Keratinocyte (primary cell): ENCODE data around the gene TAF4B. TPM values are rescaled to one million over a fixed set of nuclear protein-coding genes. Genes with fewer than 3 reads are reported as not detected.
"Not testable (repeated sequence)": the region's sequence is repeated elsewhere in the genome, so short reads cannot be mapped to it uniquely, and the experiment has no call there.

ENCODE experiments used
- DNase-seq: peaks from one replicate; pipeline ENCODE4 v3.0.0-alpha.2; 2011; ENCODE audit warnings: low read depth, missing footprints, low spot score
- FAIRE-seq: peaks from 2 replicates; lab custom pipeline; 2011; peaks lifted over from hg19 to GRCh38; lab: Jason Lieb, UNC
- H2AFZ ChIP-seq: 2 replicates; pipeline ENCODE4 v1.6.0; 2012; ENCODE audit warnings: low read length, control low read depth, inconsistent platforms; ENCODE audit not compliant: control insufficient read depth
- H3K27ac ChIP-seq: 2 replicates; pipeline ENCODE4 v1.5.1; 2011; ENCODE audit warnings: low read length; ENCODE audit not compliant: control insufficient read depth, insufficient read depth
- H3K27me3 ChIP-seq: 3 replicates; pipeline ENCODE4 v1.6.0; 2011; ENCODE audit warnings: low read length; ENCODE audit not compliant: control insufficient read depth, insufficient read depth; ENCODE audit errors: extremely low read depth
- H3K36me3 ChIP-seq, 2 experiments: 2 replicates in 1 of 2; 3 replicates in 1 of 2; pipeline ENCODE4 v1.5.1; 2011; ENCODE audit warnings: low read length in 2 of 2, mild to moderate bottlenecking in 1 of 2; ENCODE audit not compliant: control insufficient read depth in 2 of 2, insufficient read depth in 2 of 2; ENCODE audit errors: extremely low read depth in 1 of 2
- H3K4me1 ChIP-seq: 3 replicates; pipeline ENCODE4 v1.5.1; 2011; ENCODE audit warnings: low read length; ENCODE audit not compliant: control insufficient read depth, insufficient read depth; ENCODE audit errors: extremely low read depth
- H3K4me2 ChIP-seq: 3 replicates; pipeline ENCODE4 v1.6.0; 2011; ENCODE audit warnings: low read depth, low read length; ENCODE audit not compliant: control insufficient read depth, insufficient read depth; ENCODE audit errors: extremely low read depth
- H3K4me3 ChIP-seq, 3 experiments: fragments of 200-600 bp in 1 of 3; sonication (generic) in 1 of 3; 2 replicates in 2 of 3; 3 replicates in 1 of 3; pipeline ENCODE4 v1.5.1; 2011 to 2016; ENCODE audit warnings: low read length in 3 of 3, mild to moderate bottlenecking in 3 of 3, control low read depth in 2 of 3, inconsistent platforms in 1 of 3, low read depth in 1 of 3, mixed read lengths in 1 of 3, mixed run types in 1 of 3, moderate library complexity in 1 of 3; ENCODE audit not compliant: control insufficient read depth in 2 of 3, insufficient read depth in 2 of 3; ENCODE audit errors: extremely low read depth in 1 of 3
- H3K79me2 ChIP-seq: 2 replicates; pipeline ENCODE4 v1.6.0; 2012; ENCODE audit warnings: low read length; ENCODE audit not compliant: control insufficient read depth, insufficient read depth
- H3K9ac ChIP-seq: 3 replicates; pipeline ENCODE4 v1.6.0; 2011; ENCODE audit warnings: low read length; ENCODE audit not compliant: control insufficient read depth, insufficient read depth; ENCODE audit errors: extremely low read depth
- H3K9me1 ChIP-seq: 3 replicates; pipeline ENCODE4 v1.6.0; 2011; ENCODE audit warnings: low read length; ENCODE audit not compliant: control insufficient read depth, insufficient read depth; ENCODE audit errors: extremely low read depth
- H3K9me3 ChIP-seq: 2 replicates; pipeline ENCODE4 v1.5.1; 2012; ENCODE audit warnings: low read depth, low read length; ENCODE audit not compliant: control insufficient read depth
- H4K20me1 ChIP-seq: 3 replicates; pipeline ENCODE4 v1.6.0; 2011; ENCODE audit warnings: low read length; ENCODE audit not compliant: control insufficient read depth, insufficient read depth; ENCODE audit errors: extremely low read depth
- EZH2 ChIP-seq: IDR thresholded peaks from one replicate; pipeline ENCODE4 v1.6.1; 2012; ENCODE audit warnings: inconsistent platforms, mild to moderate bottlenecking, low read length, moderate library complexity
- dilution Hi-C: fragments of 300-500 bp; cut with MboI; formaldehyde crosslinking; loops from one replicate; pipeline ENCODE4 v1.7.0; 2020; ENCODE audit warnings: low sequenced_read_pairs; ENCODE audit not compliant: extremely low pct_ligation_motif_present
- polyA plus RNA-seq, 5 experiments: library from polyadenylated mRNA; depleted of rRNA in 3 of 5; stranded (reverse) in 3 of 5; stranded (forward) in 1 of 5; unstranded in 1 of 5; fragments of >200 nt; gene quantifications; 1 replicate in 1 of 5; 2 replicates in 3 of 5; 3 replicates in 1 of 5; pipeline versions ENCODE4 v1.2.1 to v1.2.3, GENCODE V29; 2011 to 2012; ENCODE audit warnings: missing spikeins in 2 of 5, low read depth in 1 of 5, low replicate concordance in 1 of 5
- TF ChIP-seq, protein P1 (sequence below), 3 experiments: IDR thresholded peaks in 1 of 3; conservative IDR thresholded peaks in 1 of 3; optimal IDR thresholded peaks in 1 of 3; 2 replicates in 2 of 3; 3 replicates in 1 of 3; pipeline versions ENCODE3 to v1.5.1; 2011; ENCODE audit warnings: low read length in 3 of 3, mild to moderate bottlenecking in 3 of 3, moderate library complexity in 2 of 3, control low read depth in 1 of 3, inconsistent platforms in 1 of 3; ENCODE audit not compliant: insufficient read depth in 2 of 3; ENCODE audit errors: extremely low read depth in 1 of 3

The TAF4B gene
- polyA plus RNA-seq, 1 donor (not counting 4 experiments of a cell fraction or from before 2014, with no cell fraction given), result 5.9 TPM

DNA sequence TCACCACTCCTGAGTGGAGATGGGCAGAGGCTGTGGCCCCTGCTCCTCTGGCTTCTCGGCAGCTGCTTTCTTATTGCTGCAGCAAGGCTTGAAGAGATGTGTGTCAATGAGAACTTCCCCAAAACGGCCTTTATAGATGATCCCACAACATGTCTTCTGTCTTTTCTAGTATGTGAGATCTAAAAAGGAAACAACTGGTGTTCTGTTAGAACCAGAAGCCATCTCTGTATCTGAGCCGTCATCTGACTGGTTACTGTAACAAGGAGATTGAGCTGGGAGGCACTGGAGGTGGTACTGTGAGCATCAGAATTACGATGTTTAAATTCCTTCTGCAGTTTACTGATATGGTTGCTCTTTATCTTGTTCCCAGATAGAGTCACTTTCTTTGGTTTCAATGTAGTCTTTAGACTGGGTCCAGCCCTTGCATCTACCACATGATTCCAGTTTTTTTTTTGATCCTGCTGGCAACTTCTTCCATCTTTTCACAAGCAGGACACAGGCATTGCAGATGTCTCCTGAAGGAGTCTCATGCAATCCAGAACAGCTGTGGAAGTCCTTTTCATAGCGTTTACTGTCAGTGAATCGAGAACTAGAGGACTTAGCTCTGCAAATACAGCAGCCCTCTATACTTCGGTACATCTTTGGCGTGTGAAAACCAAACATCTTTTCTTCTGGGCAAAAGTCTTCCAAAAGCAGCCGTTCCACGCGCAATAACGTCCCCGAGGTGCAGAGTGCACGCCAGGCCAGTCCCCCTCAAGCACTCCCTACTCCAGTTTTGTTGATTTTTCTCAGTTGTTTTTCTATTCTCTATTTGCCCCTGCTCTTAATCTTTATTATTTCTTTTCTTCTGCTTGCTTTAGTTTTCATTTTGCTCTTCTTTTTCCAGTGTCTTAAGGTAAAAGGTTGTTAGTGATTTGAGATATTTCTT is 29.7 kb downstream of the TAF4B start:
- FAIRE-seq (no peak), DNase-seq (no peak)
- no peak overlapping the region for H3K27ac ChIP-seq
- dilution Hi-C loops, result no loop called here
- H3K27me3 ChIP-seq, result no peaks in the 10 kb centered on the region
- H4K20me1 ChIP-seq, result no peaks in the 10 kb centered on the region
- H3K4me2 ChIP-seq, result no peak overlapping the region
- H2AFZ ChIP-seq, result no peak overlapping the region
- no peak overlapping the region for H3K4me3 ChIP-seq
- no peak overlapping the region for H3K9ac ChIP-seq
- no peaks in the 10 kb centered on the region for H3K4me1 ChIP-seq
- no peaks in the 10 kb centered on the region for H3K79me2 ChIP-seq
- no peak for TF ChIP-seq EZH2
- TF ChIP-seq, protein P1, sequence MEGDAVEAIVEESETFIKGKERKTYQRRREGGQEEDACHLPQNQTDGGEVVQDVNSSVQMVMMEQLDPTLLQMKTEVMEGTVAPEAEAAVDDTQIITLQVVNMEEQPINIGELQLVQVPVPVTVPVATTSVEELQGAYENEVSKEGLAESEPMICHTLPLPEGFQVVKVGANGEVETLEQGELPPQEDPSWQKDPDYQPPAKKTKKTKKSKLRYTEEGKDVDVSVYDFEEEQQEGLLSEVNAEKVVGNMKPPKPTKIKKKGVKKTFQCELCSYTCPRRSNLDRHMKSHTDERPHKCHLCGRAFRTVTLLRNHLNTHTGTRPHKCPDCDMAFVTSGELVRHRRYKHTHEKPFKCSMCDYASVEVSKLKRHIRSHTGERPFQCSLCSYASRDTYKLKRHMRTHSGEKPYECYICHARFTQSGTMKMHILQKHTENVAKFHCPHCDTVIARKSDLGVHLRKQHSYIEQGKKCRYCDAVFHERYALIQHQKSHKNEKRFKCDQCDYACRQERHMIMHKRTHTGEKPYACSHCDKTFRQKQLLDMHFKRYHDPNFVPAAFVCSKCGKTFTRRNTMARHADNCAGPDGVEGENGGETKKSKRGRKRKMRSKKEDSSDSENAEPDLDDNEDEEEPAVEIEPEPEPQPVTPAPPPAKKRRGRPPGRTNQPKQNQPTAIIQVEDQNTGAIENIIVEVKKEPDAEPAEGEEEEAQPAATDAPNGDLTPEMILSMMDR (optimal IDR thresholded peaks at IDR 0.05 in 1 of 3, IDR thresholded peaks at IDR 0.05 in 1 of 3, conservative IDR thresholded peaks at IDR 0.05 in 1 of 3; ENCODE audit: extremely low read depth in 1 of 3, insufficient read depth in 2 of 3, low read length in 3 of 3), result no peak
- H3K9me1 ChIP-seq, result no peaks in the 10 kb centered on the region
- no peaks in the 10 kb centered on the region for H3K36me3 ChIP-seq
- no peaks in the 10 kb centered on the region for H3K9me3 ChIP-seq

DNA sequence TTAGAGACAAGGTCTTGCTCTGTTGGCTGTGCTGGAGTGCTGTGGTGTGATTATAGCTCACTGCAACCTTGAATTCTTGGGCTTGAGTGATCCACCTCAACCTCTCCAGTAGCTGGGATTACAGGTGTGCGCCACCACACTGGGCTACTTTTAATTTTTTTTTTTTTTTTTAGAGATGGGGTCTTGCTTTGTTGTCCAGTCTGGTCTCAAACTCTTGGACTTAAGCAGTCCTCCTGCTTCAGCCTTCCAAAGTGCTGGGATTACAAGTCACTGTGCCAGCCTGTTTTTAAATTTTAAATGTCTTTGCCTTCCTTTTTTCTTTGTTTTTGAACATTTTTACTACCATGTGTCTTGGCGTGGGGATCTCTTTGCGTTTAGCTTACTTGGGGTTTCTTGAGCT is 32.5 kb downstream of the TAF4B start:
- TF ChIP-seq, protein P1 (optimal IDR thresholded peaks at IDR 0.05 in 1 of 3, IDR thresholded peaks at IDR 0.05 in 1 of 3, conservative IDR thresholded peaks at IDR 0.05 in 1 of 3; ENCODE audit: extremely low read depth in 1 of 3, insufficient read depth in 2 of 3, low read length in 3 of 3), result no peak
- no peak for TF ChIP-seq EZH2
- dilution Hi-C loops, result no loop called here
- FAIRE-seq, result no peak

DNA sequence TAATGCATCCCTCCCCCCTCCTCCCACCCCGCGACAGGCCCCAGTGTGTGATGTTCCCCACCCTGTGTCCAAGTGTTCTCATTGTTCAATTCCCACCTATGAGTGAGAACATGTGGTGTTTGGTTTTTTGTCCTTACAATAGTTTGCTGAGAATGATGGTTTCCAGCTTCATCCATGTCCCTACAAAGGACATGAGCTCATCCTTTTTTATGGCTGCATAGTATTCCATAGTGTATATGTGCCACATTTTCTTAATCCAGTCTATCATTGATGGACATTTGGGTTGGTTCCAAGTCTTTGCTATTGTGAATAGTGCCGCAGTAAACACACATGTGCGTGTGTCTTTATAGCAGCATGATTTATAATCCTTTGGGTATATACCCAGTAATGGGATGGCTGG is 33.2 kb downstream of the TAF4B start:
- H3K79me2 ChIP-seq, H4K20me1 ChIP-seq, dilution Hi-C loops, H3K4me1 ChIP-seq, H3K27me3 ChIP-seq, H3K9me3 ChIP-seq, H3K9me1 ChIP-seq, FAIRE-seq, H3K27ac ChIP-seq, H2AFZ ChIP-seq, H3K4me3 ChIP-seq, H3K4me2 ChIP-seq, DNase-seq, H3K36me3 ChIP-seq, H3K9ac ChIP-seq: not testable (repeated sequence)

More for the DNA sequence above, 32.5 kb downstream of the TAF4B start:
- H4K20me1 ChIP-seq, result no peaks in the 10 kb centered on the region
- no peaks in the 10 kb centered on the region for H3K9me1 ChIP-seq
- H3K4me2 ChIP-seq, result no peak overlapping the region
- H3K27me3 ChIP-seq, result no peaks in the 10 kb centered on the region
- DNase-seq, result no peak
- H3K36me3 ChIP-seq, result no peaks in the 10 kb centered on the region
- H3K79me2 ChIP-seq, result peaks cover 4% of the 10 kb centered on the region
- no peak overlapping the region for H3K27ac ChIP-seq
- no peaks in the 10 kb centered on the region for H3K9me3 ChIP-seq
- H3K4me1 ChIP-seq, result no peaks in the 10 kb centered on the region
- H3K9ac ChIP-seq, result no peak overlapping the region
- H2AFZ ChIP-seq, result no peak overlapping the region
- H3K4me3 ChIP-seq, result no peak overlapping the region
